Neural cell (in vitro differentiated cells): ENCODE measurements around the gene HSPA1A. TPM values are rescaled to one million over a fixed set of nuclear protein-coding genes. Genes with fewer than 3 reads are reported as not detected.

ENCODE experiments used
- H2AFZ ChIP-seq: fragments of 200-600, 300-800 bp; sonication (generic), shearing (Covaris generic); 2 replicates; pipeline ENCODE4 v1.6.0; 2014; ENCODE audit warnings: low read depth, mild to moderate bottlenecking, antibody characterized with exemption, low read length, moderate library complexity
- H3F3A ChIP-seq: fragments of 200-600 bp; shearing (Covaris generic); 2 replicates; pipeline ENCODE4 v1.6.1; 2016; ENCODE audit warnings: mild to moderate bottlenecking, moderate library complexity, mixed read lengths, antibody characterized with exemption, low read length; ENCODE audit not compliant: insufficient read depth, poor library complexity, severe bottlenecking
- H3K27ac ChIP-seq: fragments of 200-600, 300-800 bp; sonication (generic), shearing (Covaris generic); 2 replicates; pipeline ENCODE4 v1.5.1; 2014; ENCODE audit warnings: mild to moderate bottlenecking, low read length, moderate library complexity
- H3K27me3 ChIP-seq: fragments of 300-800, 200-600 bp; sonication (generic), shearing (Covaris generic); 2 replicates; pipeline ENCODE4 v1.6.0; 2014; ENCODE audit warnings: mild to moderate bottlenecking, low read depth, low read length, moderate library complexity; ENCODE audit not compliant: insufficient read depth
- H3K36me3 ChIP-seq: fragments of 300-800, 200-600 bp; sonication (generic), shearing (Covaris generic); 2 replicates; pipeline ENCODE4 v1.5.1; 2014; ENCODE audit warnings: mild to moderate bottlenecking, antibody characterized with exemption, low read length, moderate library complexity; ENCODE audit not compliant: insufficient read depth
- H3K4me2 ChIP-seq: fragments of 300-800, 200-600 bp; sonication (generic), shearing (Covaris generic); 2 replicates; pipeline ENCODE4 v1.6.0; 2014; ENCODE audit warnings: mild to moderate bottlenecking, low read length
- H3K4me3 ChIP-seq: fragments of 300-800, 200-600 bp; sonication (generic), shearing (Covaris generic); 2 replicates; pipeline ENCODE4 v1.5.1; 2014; ENCODE audit warnings: mild to moderate bottlenecking, low read length, moderate library complexity
- H3K79me2 ChIP-seq: fragments of 200-600 bp; shearing (Covaris generic); replicated peaks from 2 replicates; pipeline ENCODE4 v1.6.0; 2014; ENCODE audit warnings: mild to moderate bottlenecking, low read length, moderate library complexity; ENCODE audit not compliant: insufficient read depth
- H3K9ac ChIP-seq: fragments of 300-800, 200-600 bp; sonication (generic), shearing (Covaris generic); 2 replicates; pipeline ENCODE4 v1.6.1; 2016; ENCODE audit warnings: mild to moderate bottlenecking, low read length, mixed read lengths
- H3K9me2 ChIP-seq: fragments of 200-600 bp; shearing (Covaris generic); 2 replicates; pipeline ENCODE4 v1.6.1; 2016; ENCODE audit warnings: mild to moderate bottlenecking, low read length, mixed read lengths; ENCODE audit not compliant: insufficient read depth
- H3K9me3 ChIP-seq: fragments of 200-600, 300-800 bp; sonication (generic), shearing (Covaris generic); 2 replicates; pipeline ENCODE4 v1.6.1; 2016; ENCODE audit warnings: mild to moderate bottlenecking, mixed run types, low read length, moderate library complexity, mixed read lengths
- H4K20me1 ChIP-seq: fragments of 200-600 bp; shearing (Covaris generic); 2 replicates; pipeline ENCODE4 v1.6.1; 2016; ENCODE audit warnings: mild to moderate bottlenecking, mixed run types; ENCODE audit not compliant: insufficient read depth
- CTCF ChIP-seq: fragments of 450-650 bp; IDR thresholded peaks from 2 replicates; pipeline ENCODE4 v1.5.1; 2014; ENCODE audit warnings: antibody characterized with exemption, mild to moderate bottlenecking, moderate library complexity; ENCODE audit not compliant: poor library complexity, severe bottlenecking
- EP300 ChIP-seq: fragments of 450-650 bp; conservative IDR thresholded peaks from 2 replicates; pipeline ENCODE4 v1.6.1; 2014; ENCODE audit warnings: antibody characterized with exemption, mild to moderate bottlenecking, moderate library complexity; ENCODE audit not compliant: poor library complexity, severe bottlenecking
- EZH2 ChIP-seq: fragments of 200-600, 300-800 bp; shearing (Covaris generic), sonication (generic); IDR thresholded peaks from 2 replicates; pipeline ENCODE4 v1.6.1; 2014; ENCODE audit warnings: antibody characterized with exemption, low read length, borderline replicate concordance, mild to moderate bottlenecking; ENCODE audit not compliant: insufficient read depth, poor library complexity, severe bottlenecking
- MXI1 ChIP-seq: fragments of 450-650 bp; conservative IDR thresholded peaks from 2 replicates; pipeline ENCODE4 v1.6.1; 2014; ENCODE audit warnings: antibody characterized with exemption, mild to moderate bottlenecking; ENCODE audit not compliant: poor library complexity, severe bottlenecking
- POLR2AphosphoS5 ChIP-seq: IDR thresholded peaks from 2 replicates; pipeline ENCODE4 v1.6.1; 2012
- RAD21 ChIP-seq: fragments of 450-650 bp; conservative IDR thresholded peaks from 2 replicates; pipeline ENCODE4 v1.6.1; 2014; ENCODE audit warnings: antibody characterized with exemption, mild to moderate bottlenecking, moderate library complexity
- REST ChIP-seq: IDR thresholded peaks from 2 replicates; pipeline ENCODE4 v1.6.1; 2012; ENCODE audit warnings: borderline replicate concordance
- SMC3 ChIP-seq: fragments of 450-650 bp; conservative IDR thresholded peaks from 2 replicates; pipeline ENCODE4 v1.6.1; 2014; ENCODE audit warnings: antibody characterized with exemption, mild to moderate bottlenecking, moderate library complexity; ENCODE audit not compliant: poor library complexity
- TAF1 ChIP-seq: IDR thresholded peaks from 2 replicates; pipeline ENCODE4 v1.6.1; 2012; ENCODE audit warnings: low read depth
- polyA plus RNA-seq: library from polyadenylated mRNA; depleted of rRNA; stranded (reverse); fragments of >200 nt; gene quantifications from 2 replicates; pipeline ENCODE4 v1.2.3, GENCODE V29; 2014

Gene HSPA1A
- polyA plus RNA-seq, 1 donor from 2014 or later: 50.9 TPM

- Histone ChIP-seq H3K27me3 (no peaks in the 10 kb centered on the region), H3F3A (no peaks in the 10 kb centered on the region), H4K20me1 (no peaks in the 10 kb centered on the region), H3K9ac (no peak overlapping the region), H3K9me2 (no peaks in the 10 kb centered on the region), H3K4me3 (no peak overlapping the region), H3K36me3 (no peaks in the 10 kb centered on the region), H3K27ac (no peak overlapping the region), H3K4me2 (no peak overlapping the region), H3K79me2 (no peaks in the 10 kb centered on the region), H2AFZ (no peak overlapping the region), H3K9me3 (no peaks in the 10 kb centered on the region)
- no peak for TF ChIP-seq SMC3
Measured at GRCh38 chr6:31768363-31769257, 46.7 kb upstream of the HSPA1A start.

GRCh38 chr6:31769684-31770371 is 45.5 kb upstream of the HSPA1A start:
- Histone ChIP-seq H3K36me3 (no peaks in the 10 kb centered on the region), H3F3A (no peaks in the 10 kb centered on the region), H3K4me3 (no peak overlapping the region), H3K9me2 (no peaks in the 10 kb centered on the region), H3K9me3 (no peaks in the 10 kb centered on the region), H3K4me2 (no peak overlapping the region), H4K20me1 (no peaks in the 10 kb centered on the region), H2AFZ (no peak overlapping the region), H3K9ac (no peak overlapping the region), H3K79me2 (no peaks in the 10 kb centered on the region), H3K27ac (no peak overlapping the region), H3K27me3 (no peaks in the 10 kb centered on the region)
- TF ChIP-seq RAD21 (no peak), REST (no peak), SMC3 (no peak), MXI1 (no peak), TAF1 (no peak), EZH2 (no peak), CTCF (no peak), EP300 (no peak), POLR2AphosphoS5 (no peak)
